Activated naive CD8-positive, alpha-beta T cell (primary cell): ENCODE data around the gene FAM174C.

Experiments used
- H3K27ac Mint-ChIP-seq: one replicate; pipeline ENCODE4 v1.8.0; 2021; ENCODE audit warnings: mixed read lengths
- H3K27me3 Mint-ChIP-seq: one replicate; pipeline ENCODE4 v1.8.0; 2021; ENCODE audit warnings: mixed read lengths
- H3K36me3 Mint-ChIP-seq: one replicate; pipeline ENCODE4 v1.8.0; 2021; ENCODE audit warnings: mixed read lengths
- H3K4me1 Mint-ChIP-seq: one replicate; pipeline ENCODE4 v1.8.0; 2021; ENCODE audit warnings: low read depth, mixed read lengths
- H3K4me3 Mint-ChIP-seq: one replicate; pipeline ENCODE4 v1.8.0; 2021; ENCODE audit warnings: mild to moderate bottlenecking, mixed read lengths
- H3K9me3 Mint-ChIP-seq: one replicate; pipeline ENCODE4 v1.8.0; 2021; ENCODE audit warnings: low read depth, mixed read lengths

Gene FAM174C

DNA sequence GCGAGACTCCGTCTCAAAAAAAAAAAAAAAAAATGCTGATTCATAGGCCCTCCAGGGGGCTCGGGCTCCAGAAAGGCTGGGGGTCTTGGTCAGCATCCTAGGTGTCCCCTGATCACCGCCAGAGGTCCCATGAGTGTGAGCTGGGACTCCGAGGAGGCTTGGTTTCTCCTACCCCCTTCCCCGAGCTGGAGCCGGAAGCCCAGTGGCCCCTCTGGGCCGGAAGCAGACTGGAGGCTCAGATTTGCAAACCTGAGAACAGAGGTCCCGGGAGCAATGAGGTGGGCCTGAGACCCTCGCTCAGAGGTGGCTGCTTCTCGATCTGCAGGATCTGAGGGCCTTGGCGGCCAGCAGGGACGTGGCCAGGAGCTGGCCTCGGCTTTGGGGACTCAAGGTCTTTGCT, 51.8 kb downstream of the FAM174C start:
- Mint-ChIP-seq H3K36me3 (peaks cover 4% of the 10 kb centered on the region), H3K9me3 (no peaks in the 10 kb centered on the region), H3K27ac (no peak overlapping the region), H3K4me1 (no peaks in the 10 kb centered on the region), H3K27me3 (peaks cover 8% of the 10 kb centered on the region), H3K4me3 (no peak overlapping the region)
